MCF 10A (cell line): ENCODE measurements around the gene ST7. TPM values are rescaled to one million over a fixed set of nuclear protein-coding genes. Genes with fewer than 3 reads are reported as not detected.

ENCODE experiments used
- BruUV-seq: library from RNA; stranded (reverse); fragments of 400-500 nt; replicated peaks from 2 replicates; lab custom pipeline; 2021; lab: Mats Ljungman, UMichigan
- CTCF ChIA-PET: fragments of 300-600 bp; sonication (Branson Sonifier 250); formaldehyde crosslinking; extraction: SDS; loops from one replicate; lab custom pipeline; 2021; ENCODE audit warnings: antibody characterized with exemption, inconsistent platforms; lab: Yijun Ruan, JAX
- POLR2A ChIA-PET: fragments of 300-600, 350-650 bp; sonication (Branson Sonifier 250); formaldehyde crosslinking; extraction: SDS; loops from one replicate; lab custom pipeline; 2020; ENCODE audit warnings: antibody characterized with exemption, inconsistent platforms; lab: Yijun Ruan, JAX
- DNase-seq: peaks from one replicate; pipeline ENCODE4 v3.0.0-alpha.2; 2018; ENCODE audit not compliant: unreplicated experiment
- H3K27ac Mint-ChIP-seq: one replicate; pipeline ENCODE4 v1.8.0; 2022; ENCODE audit warnings: mild to moderate bottlenecking, low read depth, mixed read lengths; ENCODE audit not compliant: unreplicated experiment
- H3K27me3 Mint-ChIP-seq: one replicate; pipeline ENCODE4 v1.8.0; 2022; ENCODE audit warnings: mixed read lengths; ENCODE audit not compliant: insufficient read depth, unreplicated experiment
- H3K36me3 Mint-ChIP-seq: one replicate; pipeline ENCODE4 v1.8.0; 2022; ENCODE audit warnings: mild to moderate bottlenecking, moderate library complexity, mixed read lengths; ENCODE audit not compliant: insufficient read depth, unreplicated experiment
- H3K4me1 Mint-ChIP-seq: one replicate; pipeline ENCODE4 v1.8.0; 2022; ENCODE audit warnings: mixed read lengths; ENCODE audit not compliant: insufficient read depth, unreplicated experiment
- H3K4me3 Mint-ChIP-seq: one replicate; pipeline ENCODE4 v1.8.0; 2022; ENCODE audit warnings: mild to moderate bottlenecking, moderate library complexity, mixed read lengths; ENCODE audit not compliant: unreplicated experiment
- H3K9me3 Mint-ChIP-seq: one replicate; pipeline ENCODE4 v1.8.0; 2022; ENCODE audit warnings: mixed read lengths; ENCODE audit not compliant: unreplicated experiment
- CTCF ChIP-seq: fragments of 200-600 bp; IDR thresholded peaks from one replicate; pipeline ENCODE4 v1.8.0; 2022; ENCODE audit warnings: antibody characterized with exemption, mild to moderate bottlenecking; ENCODE audit not compliant: unreplicated experiment
- intact Hi-C: fragments of 100-400 bp; cut with micrococcal nuclease; formaldehyde crosslinking; loops from 2 replicates; pipeline ENCODE4 v1.14.1; 2022
- total RNA-seq: library from RNA; stranded (reverse); gene quantifications from 2 replicates; pipeline ENCODE4 v1.2.3, GENCODE V29; 2022

The ST7 gene
- total RNA-seq, 1 experiment from 2014 or later = 18.5 TPM

- DNase-seq = no peak
- intact Hi-C loops = no loop called here
- H3K4me3 Mint-ChIP-seq = no peak overlapping the region
- no peaks in the 10 kb centered on the region for H3K9me3 Mint-ChIP-seq
- no peak overlapping the region for H3K27ac Mint-ChIP-seq
- ChIA-PET CTCF (interaction anchor here (0.6 to 1.2 kb wide), 3 partner anchors 83 to 699 kb away, joined by 3 read pairs; no protein-coding TSS in a partner anchor), POLR2A (interaction anchor here (1.7 kb wide), 1 partner anchor 10 kb away, joined by 3 read pairs; no protein-coding TSS in a partner anchor)
- no TSS peak for BruUV-seq
- no peak for TF ChIP-seq CTCF
- no peaks in the 10 kb centered on the region for H3K36me3 Mint-ChIP-seq
- peaks cover 16% of the 10 kb centered on the region for H3K4me1 Mint-ChIP-seq
- H3K27me3 Mint-ChIP-seq = no peaks in the 10 kb centered on the region
Measured at GRCh38 chr7:117264716-117265115, 311.4 kb downstream of the ST7 start.

DNA sequence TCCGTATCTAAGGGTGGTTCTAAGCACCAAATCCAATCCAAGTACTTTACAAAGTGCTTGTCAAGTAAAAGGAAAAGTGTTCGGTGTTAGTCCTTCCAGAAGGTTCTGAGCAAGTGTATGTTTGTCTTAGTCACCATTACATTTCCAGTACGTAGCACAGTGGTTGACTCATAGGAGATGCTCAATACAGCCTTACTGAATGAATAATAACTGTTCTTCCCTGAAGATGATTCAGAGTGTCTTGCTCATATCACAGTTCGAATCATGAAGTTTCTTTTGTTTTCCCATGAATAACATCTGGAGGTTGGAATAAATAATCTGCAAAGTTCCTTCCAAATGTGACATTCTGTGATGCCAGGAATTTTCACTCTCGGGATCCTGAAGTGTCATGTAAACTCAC, 316.1 kb downstream of the ST7 start:
- DNase-seq = peak; percentile 83
- ChIA-PET POLR2A (no interaction called here), CTCF (no interaction called here)
- intact Hi-C loops = no loop called here
- peaks cover 19% of the 10 kb centered on the region for H3K4me1 Mint-ChIP-seq
- H3K36me3 Mint-ChIP-seq = no peaks in the 10 kb centered on the region
- no TSS peak for BruUV-seq
- no peaks in the 10 kb centered on the region for H3K9me3 Mint-ChIP-seq
- peak overlapping the region; percentile 43 for H3K4me3 Mint-ChIP-seq
- peak overlapping the region; percentile 78 for H3K27ac Mint-ChIP-seq
- H3K27me3 Mint-ChIP-seq = no peaks in the 10 kb centered on the region
- TF ChIP-seq CTCF = no peak

GRCh38 chr7:117269886-117270285, 316.6 kb downstream of the ST7 start:
- no TSS peak for BruUV-seq
- no peak for TF ChIP-seq CTCF
- Mint-ChIP-seq H3K4me3 (peak overlapping the region; percentile 43), H3K27ac (peak overlapping the region; percentile 78), H3K9me3 (no peaks in the 10 kb centered on the region), H3K27me3 (no peaks in the 10 kb centered on the region), H3K36me3 (no peaks in the 10 kb centered on the region), H3K4me1 (peaks cover 20% of the 10 kb centered on the region)
- POLR2A ChIA-PET = no interaction called here
- intact Hi-C loops = no loop called here
- CTCF ChIA-PET = no interaction called here
- peak; percentile 23 for DNase-seq

DNA sequence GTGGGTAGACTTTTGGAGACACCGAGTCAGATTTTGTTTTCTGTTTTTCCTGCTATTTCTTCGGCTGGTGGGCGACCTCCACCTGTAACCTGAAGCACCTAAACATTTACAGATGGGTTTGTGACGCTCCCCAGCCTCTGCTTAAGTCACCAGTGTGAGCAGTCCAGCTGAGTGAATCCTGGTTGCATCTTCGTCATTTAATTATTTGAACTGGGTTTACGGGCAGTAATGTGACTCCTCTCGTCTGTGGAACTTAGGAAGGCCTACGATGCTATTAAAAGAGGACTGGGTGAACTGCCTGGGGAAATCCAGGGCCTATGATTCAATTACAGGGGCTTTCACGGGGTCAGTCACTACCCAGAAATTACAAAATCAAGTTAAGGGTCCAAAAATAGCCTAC, 317.1 kb downstream of the ST7 start:
- no peaks in the 10 kb centered on the region for H3K36me3 Mint-ChIP-seq
- no TSS peak for BruUV-seq
- DNase-seq = no peak
- no peak overlapping the region for H3K4me3 Mint-ChIP-seq
- no peak for TF ChIP-seq CTCF
- ChIA-PET CTCF (no interaction called here), POLR2A (no interaction called here)
- peaks cover 20% of the 10 kb centered on the region for H3K4me1 Mint-ChIP-seq
- H3K9me3 Mint-ChIP-seq = no peaks in the 10 kb centered on the region
- H3K27me3 Mint-ChIP-seq = no peaks in the 10 kb centered on the region
- H3K27ac Mint-ChIP-seq = peak overlapping the region; percentile 78
- intact Hi-C loops = no loop called here
